Measurements from ENCODE around the gene BRD7. TPM values are rescaled to one million over a fixed set of nuclear protein-coding genes. Genes with fewer than 3 reads are reported as not detected.

The BRD7 gene
- total and polyA plus RNA-seq, 4 donors = 13.3 to 34.3 (median 14.1) TPM

GRCh38 chr16:50373780-50374179 lies 5.0 kb upstream of the BRD7 start:
- WGBS = 94% methylated on average over 9 of the region's 9 CpGs
- H3K4me1 ChIP-seq (ENCODE audit: control insufficient read depth in 4 of 4, insufficient read depth in 4 of 4, low read length in 3 of 4) = peaks cover 0 to 4% (median 2%) of the 10 kb centered on the region in 4 donors
- H3K27me3 ChIP-seq (ENCODE audit: control insufficient read depth in 4 of 4, insufficient read depth in 4 of 4, low read length in 3 of 4) = no peaks in the 10 kb centered on the region
- no peak for DNase-seq (ENCODE audit: low spot score)
- no peak for TF ChIP-seq ZBTB33 (IDR thresholded peaks at IDR 0.05)
- TF ChIP-seq MAX (IDR thresholded peaks at IDR 0.05) = no peak
- TF ChIP-seq HNF4G (IDR thresholded peaks at IDR 0.05) = no peak
- no peak for TF ChIP-seq RXRA (IDR thresholded peaks at IDR 0.05)
- TF ChIP-seq SP1 (IDR thresholded peaks at IDR 0.05) = no peak
- no peak for TF ChIP-seq JUND (IDR thresholded peaks at IDR 0.05)
- no peaks in the 10 kb centered on the region for H3K36me3 ChIP-seq (ENCODE audit: control insufficient read depth in 4 of 4, insufficient read depth in 3 of 4, low read depth in 1 of 4, low read length in 3 of 4)
- H3K27ac ChIP-seq (ENCODE audit: low read depth in 1 of 2, low read length in 2 of 2) = no peak overlapping the region
- H3K4me3 ChIP-seq (ENCODE audit: low read depth in 1 of 3, low read length in 3 of 3) = no peak overlapping the region
- no peak overlapping the region for H3K9ac ChIP-seq (ENCODE audit: low read depth in 1 of 2, low read length in 2 of 2)
- H3K9me3 ChIP-seq (ENCODE audit: control insufficient read depth in 4 of 4, low read length in 3 of 4) = no peaks in the 10 kb centered on the region

GRCh38 chr16:50373345-50373701 lies 4.5 kb upstream of the BRD7 start:
- H3K9ac ChIP-seq (ENCODE audit: low read depth in 1 of 2, low read length in 2 of 2) = no peak overlapping the region
- no peak overlapping the region for H3K27ac ChIP-seq (ENCODE audit: low read depth in 1 of 2, low read length in 2 of 2)
- no peaks in the 10 kb centered on the region for H3K36me3 ChIP-seq (ENCODE audit: control insufficient read depth in 4 of 4, insufficient read depth in 3 of 4, low read depth in 1 of 4, low read length in 3 of 4)
- no peaks in the 10 kb centered on the region for H3K27me3 ChIP-seq (ENCODE audit: control insufficient read depth in 4 of 4, insufficient read depth in 4 of 4, low read length in 3 of 4)
- TF ChIP-seq HNF4A (conservative IDR thresholded peaks at IDR 0.05) (no peak), YY1 (IDR thresholded peaks at IDR 0.05) (no peak), NR2F2 (IDR thresholded peaks at IDR 0.05) (no peak), EGR1 (IDR thresholded peaks at IDR 0.05; ENCODE audit: low read depth in 2 of 2) (no peak), HNF4G (IDR thresholded peaks at IDR 0.05) (no peak), SP1 (IDR thresholded peaks at IDR 0.05) (no peak), RAD21 (IDR thresholded peaks at IDR 0.05) (no peak), MAX (IDR thresholded peaks at IDR 0.05) (no peak), GABPA (IDR thresholded peaks at IDR 0.05 in 1 of 2, conservative IDR thresholded peaks at IDR 0.05 in 1 of 2) (no peak), REST (IDR thresholded peaks at IDR 0.05) (no peak), ZBTB33 (IDR thresholded peaks at IDR 0.05) (no peak), FOXA2 (IDR thresholded peaks at IDR 0.05) (no peak), ATF3 (IDR thresholded peaks at IDR 0.05) (no peak), JUND (IDR thresholded peaks at IDR 0.05) (no peak)
- H3K4me1 ChIP-seq (ENCODE audit: control insufficient read depth in 4 of 4, insufficient read depth in 4 of 4, low read length in 3 of 4) = peaks cover 0 to 4% (median 2%) of the 10 kb centered on the region in 4 donors
- 46% methylated on average over 4 of the region's 4 CpGs for WGBS
- no peaks in the 10 kb centered on the region for H3K9me3 ChIP-seq (ENCODE audit: control insufficient read depth in 4 of 4, low read length in 3 of 4)
- H3K4me3 ChIP-seq (ENCODE audit: low read depth in 1 of 3, low read length in 3 of 3) = no peak overlapping the region
- no peak for DNase-seq (ENCODE audit: low spot score)

All from liver (tissue), 9 donors.